ENCODE results near the gene NPRL2. TPM values are rescaled to one million over a fixed set of nuclear protein-coding genes. Genes with fewer than 3 reads are reported as not detected.

NPRL2 gene
- total and polyA plus RNA-seq, 2 of the 8 experiments (the other 6 are each of a cell fraction or from before 2014, with no cell fraction given), result 28.4 to 51.4 TPM

DNA sequence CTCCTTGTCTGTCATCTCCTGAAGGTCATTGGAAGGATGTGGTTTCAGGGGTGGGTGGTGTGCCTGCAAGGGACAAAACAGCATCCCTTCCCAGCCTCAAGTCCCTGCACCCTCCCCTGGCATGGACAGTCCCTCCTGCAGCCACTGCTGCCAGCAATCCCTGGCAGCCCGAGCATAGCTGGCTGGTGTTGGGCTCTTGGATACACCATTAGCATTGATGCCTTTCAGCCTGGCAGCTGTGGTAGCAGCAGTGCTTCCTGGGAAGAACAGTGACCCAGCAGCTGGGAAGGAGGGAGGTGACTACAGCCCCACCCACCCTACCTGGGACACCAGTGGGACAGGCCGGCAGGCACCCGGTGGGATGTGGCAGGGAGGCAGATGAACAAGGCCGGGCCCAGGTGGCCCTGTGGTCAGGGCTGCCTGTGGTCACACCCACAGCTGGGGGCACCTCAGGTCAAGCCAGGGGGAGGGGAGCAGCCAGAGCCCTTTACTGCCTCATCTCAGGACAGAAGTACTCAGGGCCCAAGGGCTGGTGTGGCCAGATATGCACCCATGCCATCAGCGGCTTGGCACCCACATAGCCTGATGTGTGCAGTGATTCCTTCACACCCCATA lies 41.6 kb upstream of the NPRL2 start (continued):
- TF ChIP-seq SAP30 (IDR thresholded peaks at IDR 0.05; ENCODE audit: insufficient read depth, insufficient replicate concordance, low read length), result no peak

Data from H1 (cell line).